ENCODE results near the gene ARMH1. TPM values are rescaled to one million over a fixed set of nuclear protein-coding genes. Genes with fewer than 3 reads are reported as not detected.

Gene ARMH1
- total RNA-seq, 4 donors from 2014 or later = 0.40 to 2.5 (median 0.96) TPM; not detected in 1

- Histone ChIP-seq H3K27ac (no peak overlapping the region), H3K4me3 (no peak overlapping the region), H3K4me1 (peaks cover 0 to 11% (median 2%) of the 10 kb centered on the region in 4 donors), H3K36me3 (no peaks in the 10 kb centered on the region), H3K9me3 (no peaks in the 10 kb centered on the region), H3K27me3 (no peaks in the 10 kb centered on the region)
- DNase-seq = no peak
- in situ Hi-C loops (cut with MboI; ENCODE audit: low pct_ligation_motif_present in 1 of 4, low pct_unique_long_range_greater_than_20kb in 1 of 4, low sequenced_read_pairs in 3 of 4) (no loop called here), intact Hi-C loops (cut with DNase I; ENCODE audit: low total_unique reads) (no loop called here)
- 82 to 84% methylated on average over 6 of the region's 6 CpGs for WGBS, 2 donors (ENCODE audit: low coverage in 1 of 2)
- TF ChIP-seq CTCF (IDR thresholded peaks at IDR 0.05) (no peak), POLR2AphosphoS5 (IDR thresholded peaks at IDR 0.05) (no peak), POLR2A (IDR thresholded peaks at IDR 0.05) (no peak), EP300 (IDR thresholded peaks at IDR 0.05; ENCODE audit: low read depth) (no peak)
Measured at GRCh38 chr1:44705470-44705869, 31.0 kb downstream of the ARMH1 start.

GRCh38 chr1:44705938-44706337, 31.4 kb downstream of the ARMH1 start:
- intact Hi-C loops (cut with DNase I; ENCODE audit: low total_unique reads) = no loop called here
- no peak overlapping the region for H3K4me3 ChIP-seq
- H3K36me3 ChIP-seq = no peaks in the 10 kb centered on the region
- peaks cover 0 to 11% (median 2%) of the 10 kb centered on the region in 4 donors for H3K4me1 ChIP-seq
- TF ChIP-seq EP300 (IDR thresholded peaks at IDR 0.05; ENCODE audit: low read depth) = no peak
- no peak for TF ChIP-seq CTCF (IDR thresholded peaks at IDR 0.05)
- no peak for TF ChIP-seq POLR2AphosphoS5 (IDR thresholded peaks at IDR 0.05)
- TF ChIP-seq POLR2A (IDR thresholded peaks at IDR 0.05) = no peak
- no peaks in the 10 kb centered on the region for H3K27me3 ChIP-seq
- WGBS, 2 donors (ENCODE audit: low coverage in 1 of 2) = 80 to 81% methylated on average over 1 to 2 of the region's 2 CpGs
- no peaks in the 10 kb centered on the region for H3K9me3 ChIP-seq
- DNase-seq = no peak
- in situ Hi-C loops (cut with MboI; ENCODE audit: low pct_ligation_motif_present in 1 of 4, low pct_unique_long_range_greater_than_20kb in 1 of 4, low sequenced_read_pairs in 3 of 4) = no loop called here
- H3K27ac ChIP-seq = no peak overlapping the region

- intact Hi-C loops (cut with DNase I; ENCODE audit: low total_unique reads) (no loop called here), in situ Hi-C loops (cut with MboI; ENCODE audit: low pct_ligation_motif_present in 1 of 4, low pct_unique_long_range_greater_than_20kb in 1 of 4, low sequenced_read_pairs in 3 of 4) (no loop called here)
- Histone ChIP-seq H3K27ac (no peak overlapping the region), H3K36me3 (no peaks in the 10 kb centered on the region), H3K4me3 (no peak overlapping the region), H3K27me3 (no peaks in the 10 kb centered on the region), H3K9me3 (no peaks in the 10 kb centered on the region), H3K4me1 (peaks cover 0 to 11% (median 2%) of the 10 kb centered on the region in 4 donors)
- DNase-seq = no peak
- WGBS, 2 donors (ENCODE audit: low coverage in 1 of 2) = 80 to 92% methylated on average over 2 to 6 of the region's 6 CpGs
- no peak for TF ChIP-seq CTCF (IDR thresholded peaks at IDR 0.05)
- no peak for TF ChIP-seq POLR2A (IDR thresholded peaks at IDR 0.05)
- no peak for TF ChIP-seq EP300 (IDR thresholded peaks at IDR 0.05; ENCODE audit: low read depth)
- no peak for TF ChIP-seq POLR2AphosphoS5 (IDR thresholded peaks at IDR 0.05)
Measured at GRCh38 chr1:44707112-44707881, 32.8 kb downstream of the ARMH1 start.

- DNase-seq = no peak
- H3K27me3 ChIP-seq = no peaks in the 10 kb centered on the region
- peaks cover 0 to 11% (median 2%) of the 10 kb centered on the region in 4 donors for H3K4me1 ChIP-seq
- TF ChIP-seq CTCF (IDR thresholded peaks at IDR 0.05) (peak; percentile 50 to 65 (median 61)), EP300 (IDR thresholded peaks at IDR 0.05; ENCODE audit: low read depth) (no peak), POLR2A (IDR thresholded peaks at IDR 0.05) (no peak), POLR2AphosphoS5 (IDR thresholded peaks at IDR 0.05) (no peak)
- in situ Hi-C loops (cut with MboI; ENCODE audit: low pct_ligation_motif_present in 1 of 4, low pct_unique_long_range_greater_than_20kb in 1 of 4, low sequenced_read_pairs in 3 of 4) (no loop called here), intact Hi-C loops (cut with DNase I; ENCODE audit: low total_unique reads) (no loop called here)
- H3K27ac ChIP-seq = no peak overlapping the region
- H3K36me3 ChIP-seq = no peaks in the 10 kb centered on the region
- 6 to 30% methylated on average over 11 to 15 of the region's 15 CpGs for WGBS, 2 donors (ENCODE audit: low coverage in 1 of 2)
- no peaks in the 10 kb centered on the region for H3K9me3 ChIP-seq
- no peak overlapping the region for H3K4me3 ChIP-seq
Measured at GRCh38 chr1:44707959-44708831, 33.7 kb downstream of the ARMH1 start.

All from transverse colon (tissue), 4 donors.